ENCODE data around the gene MYLK4. TPM values are rescaled to one million over a fixed set of nuclear protein-coding genes. Genes with fewer than 3 reads are reported as not detected.

The MYLK4 gene
- total RNA-seq, 1 donor from 2014 or later, result 1.0 TPM

DNA sequence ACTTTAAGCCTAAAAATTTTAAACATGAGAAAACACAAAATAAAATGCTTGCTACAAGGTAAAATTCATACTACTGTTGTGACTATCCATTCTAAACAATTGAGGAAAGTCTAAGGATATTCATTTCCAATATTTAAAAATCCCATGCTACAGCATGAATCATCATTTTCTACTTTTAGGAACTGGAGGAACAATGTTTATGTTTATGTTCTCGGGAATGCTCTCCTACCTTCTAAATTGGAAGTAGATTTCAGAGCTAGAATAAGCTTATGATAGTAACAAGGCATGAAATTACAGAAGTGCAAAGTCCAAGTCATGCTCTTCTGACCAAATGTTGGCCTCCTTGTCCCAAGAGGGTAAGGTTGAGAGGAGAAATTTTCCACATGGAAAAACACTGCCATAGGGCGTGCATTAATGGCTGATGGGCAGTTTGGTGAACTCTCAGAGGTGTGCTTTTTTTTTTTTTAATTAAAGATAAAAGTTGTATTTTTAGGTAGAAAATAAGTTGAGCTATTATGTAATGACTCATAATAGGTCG, 6.0 kb upstream of the MYLK4 start:
- no peak for DNase-seq (ENCODE audit: low read depth)

- no peak for DNase-seq (ENCODE audit: low read depth)
Observed at GRCh38 chr6:2756241-2756640, 5.5 kb upstream of the MYLK4 start.

GRCh38 chr6:2755456-2755855, 4.7 kb upstream of the MYLK4 start:
- DNase-seq (ENCODE audit: low read depth), result no peak

DNA sequence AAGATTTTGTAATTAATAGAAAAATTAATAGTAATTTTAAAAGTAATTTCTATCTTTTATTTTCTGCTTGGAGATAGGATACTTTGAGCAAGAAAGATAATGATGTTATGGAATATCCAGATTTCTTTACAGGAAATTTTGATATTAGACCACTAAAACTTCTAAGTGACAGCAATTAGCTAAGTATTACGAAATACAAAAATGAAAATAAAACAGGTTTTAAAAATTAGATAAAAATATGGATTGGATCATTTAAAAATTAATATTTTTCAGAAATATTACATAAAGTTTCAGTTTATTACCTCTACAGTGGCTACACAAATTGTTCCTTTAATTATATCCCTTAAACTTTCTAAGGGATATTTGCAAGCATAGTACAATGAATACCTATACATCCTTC, 4.2 kb upstream of the MYLK4 start:
- DNase-seq (ENCODE audit: low read depth), result no peak

DNA sequence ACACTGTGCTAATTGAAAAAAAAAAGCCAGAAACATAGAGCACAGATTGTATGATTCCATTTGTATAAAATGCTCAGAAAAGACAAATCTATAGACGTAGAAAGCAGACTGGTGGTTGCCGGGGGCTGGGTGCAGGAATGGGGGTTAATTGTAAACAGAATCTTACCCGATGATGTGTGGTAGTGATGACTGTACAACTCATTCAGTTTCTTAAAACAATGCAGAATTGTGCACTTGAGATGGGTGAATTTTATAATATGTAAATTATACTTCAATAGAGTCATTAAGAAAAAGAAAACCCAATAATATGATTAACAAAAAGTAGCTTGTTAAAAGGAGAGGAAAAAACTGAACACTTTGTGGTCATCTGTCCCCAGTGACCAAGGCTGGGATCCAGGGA, 3.7 kb upstream of the MYLK4 start:
- no peak for DNase-seq (ENCODE audit: low read depth)

DNA sequence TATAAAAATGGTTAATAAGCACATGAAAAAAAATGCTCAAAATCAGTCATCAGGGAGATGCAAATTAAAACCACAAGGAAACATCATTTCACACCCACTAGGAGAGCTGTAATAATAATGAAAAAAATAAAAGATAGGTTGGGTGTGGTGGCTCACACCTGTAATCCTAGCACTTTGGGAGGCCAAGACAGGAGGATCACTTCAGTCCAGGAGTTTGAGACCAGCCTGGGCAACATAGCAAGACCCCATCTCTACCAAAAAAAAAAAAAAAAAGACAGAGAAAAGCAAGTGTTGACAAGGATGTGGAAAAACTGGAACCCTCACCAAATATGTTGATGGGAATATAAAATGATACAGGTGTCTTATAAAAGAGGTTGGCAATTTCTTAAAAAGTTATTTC, 3.0 kb upstream of the MYLK4 start:
- no peak for DNase-seq (ENCODE audit: low read depth)

DNA sequence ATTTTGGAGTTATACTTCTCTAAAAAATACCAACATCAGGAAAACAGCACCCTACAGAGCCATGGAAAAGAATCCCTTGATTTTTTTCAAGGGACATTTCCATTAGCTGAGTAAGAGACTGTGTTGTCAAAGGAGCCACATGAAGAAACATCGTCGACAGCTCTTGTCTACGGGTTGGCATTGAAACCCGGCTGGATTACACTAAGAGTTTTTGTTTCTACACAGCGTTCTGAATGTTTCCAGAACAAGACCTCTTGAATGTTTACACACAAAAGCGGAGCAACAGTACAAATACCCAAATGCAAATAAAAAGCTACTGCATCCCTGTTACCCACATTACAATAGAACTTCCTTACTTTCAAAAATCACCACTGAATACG, 2.4 kb upstream of the MYLK4 start:
- DNase-seq (ENCODE audit: low read depth), result no peak

DNA sequence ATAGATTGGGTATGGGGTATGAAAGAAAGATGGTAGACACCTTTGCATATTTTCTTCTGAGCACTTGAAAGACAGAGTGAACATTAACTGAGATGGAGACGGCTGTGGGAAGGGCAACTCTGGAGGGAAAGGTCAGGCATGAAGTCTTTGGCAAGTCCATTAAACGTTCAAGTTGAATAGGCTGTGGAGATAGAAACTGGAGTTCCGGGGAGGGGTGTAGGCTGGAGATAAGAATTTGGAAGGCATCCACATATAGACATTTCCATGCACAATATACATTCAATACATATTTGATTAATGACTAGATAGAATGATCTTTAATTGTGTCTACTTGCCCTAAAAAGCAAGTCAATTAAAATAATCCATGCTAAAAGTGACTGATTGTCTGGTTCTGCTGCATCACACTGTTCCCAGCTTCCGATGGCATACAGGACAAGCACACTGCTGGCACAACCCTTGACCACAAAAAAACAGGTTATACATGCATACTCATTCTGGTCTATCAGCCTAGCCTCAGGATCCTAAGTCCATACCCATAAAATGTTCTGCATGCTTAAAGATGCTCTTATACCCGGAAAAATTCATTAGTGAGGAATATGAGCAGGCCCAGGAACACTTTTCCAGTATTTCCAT, 1.9 kb upstream of the MYLK4 start:
- no peak for DNase-seq (ENCODE audit: low read depth)

DNA sequence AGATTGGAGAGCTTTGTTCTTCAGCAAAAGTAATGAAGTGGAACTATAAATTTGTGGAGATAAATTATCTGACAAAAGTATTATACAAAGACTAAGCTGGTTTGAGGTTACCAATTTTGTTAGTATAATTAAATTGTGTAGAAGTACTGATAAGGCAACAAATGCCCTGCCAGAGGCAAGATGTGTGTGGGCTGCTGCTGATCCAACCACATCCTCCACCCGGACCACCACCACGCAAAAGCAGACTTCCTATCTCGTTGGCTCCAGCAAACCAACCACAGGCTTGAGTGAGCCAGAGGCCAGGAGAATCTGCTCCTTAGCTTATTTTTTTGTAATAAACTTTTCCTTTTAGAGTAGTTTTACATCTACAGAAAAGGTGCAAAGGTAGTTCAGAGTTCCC, 1.1 kb upstream of the MYLK4 start:
- no peak for DNase-seq (ENCODE audit: low read depth)

GRCh38 chr6:2749969-2750600, 637 bp downstream of the MYLK4 start:
- peak; percentile 38 for DNase-seq (ENCODE audit: low read depth)

- no peak for DNase-seq (ENCODE audit: low read depth)
Observed at GRCh38 chr6:2748183-2748582, 2.5 kb downstream of the MYLK4 start.

DNA sequence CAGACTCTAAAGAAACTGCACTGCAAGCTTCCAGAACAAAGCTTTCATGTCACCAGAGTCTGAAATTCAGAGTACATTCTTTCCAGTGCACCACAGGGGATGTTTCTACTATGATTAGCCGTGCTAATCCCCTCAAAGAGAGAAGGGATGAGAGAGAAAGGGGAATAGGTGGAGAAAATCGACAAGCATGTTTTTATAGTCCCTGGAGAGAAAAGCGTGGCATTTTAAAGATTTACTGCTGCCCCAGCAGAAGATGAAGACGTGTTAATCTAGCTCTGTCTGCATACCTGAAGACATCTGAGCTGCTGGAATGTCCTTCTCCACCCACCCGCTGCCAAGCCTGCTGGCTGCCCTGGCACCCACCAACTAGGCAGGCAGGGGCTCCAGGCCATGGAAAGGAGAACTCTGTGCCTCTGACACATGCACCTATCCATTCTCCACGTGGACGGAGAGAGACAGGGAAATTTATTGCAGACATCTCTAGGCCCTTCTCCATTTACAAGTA, 4.1 kb downstream of the MYLK4 start:
- no peak for DNase-seq (ENCODE audit: low read depth)

DNA sequence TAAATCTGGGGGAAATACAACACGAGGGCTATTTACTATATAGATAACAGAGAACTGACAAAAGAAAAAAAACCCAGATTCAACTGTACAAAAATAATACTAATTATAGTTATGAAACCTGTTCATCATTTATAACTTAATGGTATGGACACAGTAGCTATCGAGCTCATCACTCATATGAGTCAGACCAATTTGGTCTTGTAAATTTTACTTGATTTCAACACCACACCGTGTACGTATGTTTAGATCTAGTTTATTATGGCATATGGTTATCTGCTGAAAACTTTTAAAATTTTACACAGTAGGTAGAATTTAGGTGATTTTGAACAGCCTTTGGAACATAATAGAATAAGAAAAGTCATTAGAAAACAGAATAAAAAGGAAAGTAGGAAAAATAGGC, 5.5 kb downstream of the MYLK4 start:
- no peak for DNase-seq (ENCODE audit: low read depth)

DNA sequence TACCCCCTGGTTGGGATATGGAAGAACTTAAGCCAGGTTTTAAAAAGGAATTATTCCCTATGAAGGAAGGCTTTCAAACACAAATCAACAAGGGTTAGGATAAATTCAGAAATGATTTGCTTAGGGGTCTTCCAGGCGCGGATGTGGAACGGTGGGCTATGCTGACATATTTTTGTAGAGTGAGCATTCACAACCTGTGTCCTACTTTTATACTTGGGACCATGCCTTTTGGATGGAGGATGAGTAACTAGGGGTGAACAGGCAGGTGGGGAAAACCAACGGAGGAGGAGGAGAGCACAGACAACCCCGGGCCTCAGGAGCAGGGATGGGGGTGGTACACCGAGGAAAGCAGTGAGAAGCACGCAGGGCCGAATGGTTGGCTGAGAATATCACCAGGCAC, 5.9 kb downstream of the MYLK4 start:
- DNase-seq (ENCODE audit: low read depth), result no peak

DNA sequence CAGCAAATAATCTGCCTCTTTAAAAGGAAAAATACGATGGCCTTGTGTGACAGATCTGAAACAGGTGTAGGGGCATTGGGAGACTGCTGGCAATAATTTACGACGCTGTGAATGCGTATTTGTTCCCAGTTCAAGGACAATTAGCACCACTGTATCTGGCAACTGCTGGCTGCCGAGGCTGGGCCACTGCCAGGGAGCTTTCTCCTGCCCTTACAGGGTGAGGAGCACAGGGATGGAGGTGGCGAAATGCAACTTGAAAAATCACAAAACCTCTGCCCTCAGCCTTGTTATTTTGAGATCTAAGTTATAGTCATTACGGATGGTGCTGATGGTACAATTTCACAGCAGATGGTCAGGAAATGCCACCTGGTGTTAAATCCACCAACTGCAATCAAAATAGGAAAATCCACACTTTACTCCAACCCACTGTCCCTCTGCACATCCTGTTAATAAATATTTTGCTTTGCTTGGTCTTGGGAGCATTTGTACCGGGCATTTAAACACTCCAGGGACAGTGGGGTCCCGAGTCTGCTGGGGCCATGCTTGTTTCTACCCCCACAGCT, 6.4 kb downstream of the MYLK4 start:
- DNase-seq (ENCODE audit: low read depth), result peak; percentile 36

GRCh38 chr6:2743280-2744208, 7.2 kb downstream of the MYLK4 start:
- DNase-seq (ENCODE audit: low read depth), result no peak

DNA sequence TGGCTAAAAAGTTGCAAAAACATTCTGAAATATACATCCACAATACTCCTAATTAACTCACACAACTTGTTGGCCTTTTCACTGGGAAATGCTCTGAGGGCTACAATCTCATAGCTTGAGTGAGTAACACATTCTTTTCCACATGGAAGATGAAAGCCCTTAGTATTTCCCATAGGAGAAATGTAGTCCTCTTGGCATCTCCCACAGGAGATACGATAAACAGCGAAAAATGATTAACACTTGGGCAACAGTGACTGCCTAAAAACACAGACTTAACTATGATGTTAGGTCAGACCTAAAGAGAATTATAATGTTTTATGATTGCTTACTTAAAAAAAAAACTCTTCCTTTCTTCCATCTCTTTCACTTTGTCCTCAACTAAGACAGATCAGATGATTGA, 9.0 kb downstream of the MYLK4 start:
- DNase-seq (ENCODE audit: low read depth), result peak; percentile 65

- no peak for DNase-seq (ENCODE audit: low read depth)
Observed at GRCh38 chr6:2740581-2740980, 10.1 kb downstream of the MYLK4 start.

DNA sequence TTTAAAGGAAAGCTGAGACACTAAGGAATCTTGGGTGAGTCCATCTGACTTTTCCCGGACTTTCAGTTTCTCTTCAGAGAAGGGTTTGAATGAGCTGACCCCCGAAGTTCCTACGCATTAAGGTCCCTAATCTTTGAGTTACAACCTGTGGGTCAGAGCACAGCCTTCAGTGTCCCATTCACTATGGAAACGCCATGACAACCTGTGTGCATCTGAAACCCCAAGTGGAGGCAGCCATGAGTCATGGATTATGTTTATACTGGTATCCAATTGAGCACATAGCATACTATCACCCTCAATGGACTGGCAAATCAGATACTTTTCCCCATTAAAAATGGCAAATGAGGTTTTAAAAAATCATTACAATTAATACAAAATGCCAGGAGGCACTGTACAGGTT, 11.4 kb downstream of the MYLK4 start:
- peak; percentile 74 for DNase-seq (ENCODE audit: low read depth)

GRCh38 chr6:2738373-2738979, 12.2 kb downstream of the MYLK4 start:
- DNase-seq (ENCODE audit: low read depth), result peak; percentile 61

DNA sequence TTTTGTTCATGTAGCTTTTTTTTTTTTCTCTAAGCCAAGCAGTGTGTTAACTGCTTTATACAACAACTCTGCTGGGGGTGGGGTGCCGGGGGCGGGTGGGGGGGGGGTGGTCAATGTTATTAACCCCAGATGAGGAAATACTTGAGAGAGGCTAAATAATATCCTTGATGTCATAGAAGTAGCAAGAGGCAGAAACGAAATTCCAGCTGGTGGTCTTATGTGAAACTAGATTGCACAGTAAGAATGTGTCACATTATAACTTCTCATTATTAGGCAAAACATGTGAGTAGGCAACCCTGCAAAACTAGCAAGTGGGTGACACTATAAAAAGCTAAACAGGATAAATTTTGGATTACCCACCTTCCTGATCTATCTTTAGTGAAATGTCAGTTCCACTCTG, 12.8 kb downstream of the MYLK4 start:
- DNase-seq (ENCODE audit: low read depth), result no peak

All from renal cortical epithelial cell (primary cell).